ENCODE measurements around the gene ABCG4.

GRCh38 chr11:119167933-119168332 is 19.1 kb downstream of the ABCG4 start:
- TF ChIP-seq CTCF (IDR thresholded peaks at IDR 0.05; ENCODE audit: low read length): no peak
- no peak for TF ChIP-seq EZH2 (IDR thresholded peaks at IDR 0.05; ENCODE audit: borderline replicate concordance, low read length)
